HL-60 (cell line): ENCODE data around the gene CLCN4.

ENCODE experiments used
- DNase-seq, 2 experiments: peaks; one replicate each; pipeline ENCODE4 v3.0.0-alpha.2; 2010 to 2020; ENCODE audit warnings: low read depth in 1 of 2, low spot score in 1 of 2
- H3K27ac ChIP-seq: fragments of 250-450 bp; sonication (Bioruptor Pico); replicated peaks from 2 replicates; pipeline ENCODE4 v1.5.1; 2020; ENCODE audit warnings: mild to moderate bottlenecking, moderate library complexity
- H3K27me3 ChIP-seq: fragments of 250-450 bp; sonication (Bioruptor Pico); 2 replicates; pipeline ENCODE4 v1.5.1; 2021; ENCODE audit warnings: mild to moderate bottlenecking, moderate library complexity; ENCODE audit not compliant: insufficient read depth, poor library complexity, severe bottlenecking
- H3K4me3 ChIP-seq: replicated peaks from 2 replicates; pipeline ENCODE4 v1.5.1; 2011; ENCODE audit warnings: mild to moderate bottlenecking, control low read depth, low read length; ENCODE audit not compliant: insufficient read depth
- CTCF ChIP-seq: IDR thresholded peaks from one replicate; pipeline ENCODE4 v1.5.1; 2011; ENCODE audit warnings: low read length, control low read depth, inconsistent platforms; ENCODE audit not compliant: insufficient read depth
- GABPA ChIP-seq: IDR thresholded peaks from 2 replicates; pipeline ENCODE4 v1.6.1; 2012; ENCODE audit warnings: low read depth
- POLR2AphosphoS5 ChIP-seq: IDR thresholded peaks from 2 replicates; pipeline ENCODE4 v1.6.1; 2012; ENCODE audit warnings: low read depth
- REST ChIP-seq: IDR thresholded peaks from 2 replicates; pipeline ENCODE4 v1.6.1; 2012; ENCODE audit warnings: low read depth; ENCODE audit not compliant: insufficient replicate concordance
- SPI1 ChIP-seq: IDR thresholded peaks from 2 replicates; pipeline ENCODE4 v1.6.1; 2012; ENCODE audit warnings: low read depth, mild to moderate bottlenecking, borderline replicate concordance

Gene CLCN4

GRCh38 chrX:10198254-10198653 lies 41.5 kb downstream of the CLCN4 start:
- Histone ChIP-seq H3K4me3 (no peak overlapping the region), H3K27me3 (no peaks in the 10 kb centered on the region), H3K27ac (no peak overlapping the region)
- no peak for TF ChIP-seq GABPA
- no peak for TF ChIP-seq SPI1
- TF ChIP-seq REST = no peak
- no peak for TF ChIP-seq CTCF
- TF ChIP-seq POLR2AphosphoS5 = no peak
- no peak for DNase-seq

GRCh38 chrX:10199212-10199611 lies 42.4 kb downstream of the CLCN4 start:
- Histone ChIP-seq H3K27ac (0 out of 2 replicates have a peak overlapping the region, but pooled peaks have one; percentile 22), H3K27me3 (no peaks in the 10 kb centered on the region), H3K4me3 (no peak overlapping the region)
- TF ChIP-seq POLR2AphosphoS5 (0 out of 2 replicates have a peak, but pooled peaks have one; percentile 23), REST (no peak), SPI1 (peak; percentile 45; the same call in 1 of the 2 replicates)
- peak; percentile 67 to 95 for DNase-seq

GRCh38 chrX:10203617-10204016 lies 46.8 kb downstream of the CLCN4 start:
- Histone ChIP-seq H3K27ac (no peak overlapping the region), H3K4me3 (no peak overlapping the region), H3K27me3 (no peaks in the 10 kb centered on the region)
- no peak for DNase-seq
- TF ChIP-seq CTCF (no peak), POLR2AphosphoS5 (no peak), SPI1 (no peak), GABPA (no peak), REST (no peak)

GRCh38 chrX:10206317-10206716 lies 49.5 kb downstream of the CLCN4 start:
- TF ChIP-seq REST (no peak), POLR2AphosphoS5 (no peak), CTCF (no peak), SPI1 (no peak), GABPA (no peak)
- no peak for DNase-seq
- H3K27ac ChIP-seq = no peak overlapping the region
- no peaks in the 10 kb centered on the region for H3K27me3 ChIP-seq
- H3K4me3 ChIP-seq = no peak overlapping the region
